Activated T-helper 2 cell treated with anti-CD3 and anti-CD28 coated beads, Interferon-gamma antibody, Interleukin-2, Interleukin-4, amounts not matched to agents 10 μg/mL and 5 μg/mL and 100 μg/mL, durations not matched to agents 14 hours and 24 hours and 36 hours (primary cell): Measurements from ENCODE around the gene MRE11. TPM values are rescaled to one million over a fixed set of nuclear protein-coding genes. Genes with fewer than 3 reads are reported as not detected.
"Not testable (repeated sequence)": the region's sequence is repeated elsewhere in the genome, so short reads cannot be mapped to it uniquely, and the experiment has no call there.

ENCODE experiments used
- DNase-seq: peaks from one replicate; pipeline ENCODE4 v3.0.0; 2021; ENCODE audit warnings: low spot score
- H3K27ac Mint-ChIP-seq: one replicate; pipeline ENCODE4 v1.8.0; 2021; ENCODE audit warnings: mixed read lengths
- H3K27me3 Mint-ChIP-seq: one replicate; pipeline ENCODE4 v1.8.0; 2021; ENCODE audit warnings: low read depth, mixed read lengths
- H3K36me3 Mint-ChIP-seq: one replicate; pipeline ENCODE4 v1.8.0; 2021; ENCODE audit warnings: low read depth, mixed read lengths
- H3K4me1 Mint-ChIP-seq: one replicate; pipeline ENCODE4 v1.8.0; 2021; ENCODE audit warnings: low read depth, mixed read lengths
- H3K4me3 Mint-ChIP-seq: one replicate; pipeline ENCODE4 v1.8.0; 2021; ENCODE audit warnings: low read depth, mild to moderate bottlenecking, moderate library complexity, mixed read lengths
- H3K9me3 Mint-ChIP-seq: one replicate; pipeline ENCODE4 v1.8.0; 2021; ENCODE audit warnings: mixed read lengths
- intact Hi-C: fragments of 100-400 bp; cut with micrococcal nuclease; formaldehyde crosslinking; loops from one replicate; pipeline ENCODE4 v1.15.1; 2023
- total RNA-seq: library from RNA; stranded (reverse); gene quantifications from 2 replicates; pipeline ENCODE4 v1.2.3, GENCODE V29; 2022

Gene MRE11
- total RNA-seq, 1 donor from 2014 or later: 45.8 TPM

DNA sequence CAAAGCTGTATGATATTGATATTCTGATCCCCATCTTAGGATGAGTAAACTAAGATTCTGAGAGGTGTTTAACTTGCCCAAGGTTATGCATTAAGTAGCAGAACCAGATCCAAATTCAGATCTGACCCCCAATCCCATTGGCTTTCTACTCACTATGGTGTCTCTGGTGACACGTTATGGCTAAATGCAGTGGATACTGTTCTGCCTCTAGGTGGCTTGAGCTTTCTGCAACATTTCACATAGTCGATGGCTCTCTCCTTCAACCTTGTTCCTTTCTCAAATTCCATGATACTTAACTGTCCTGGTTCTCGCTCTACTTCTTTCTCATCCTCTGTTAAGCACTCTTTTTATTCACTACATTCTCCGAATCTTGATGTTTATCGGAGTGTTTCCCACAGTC, 28.0 kb upstream of the MRE11 start:
- intact Hi-C loops: no loop called here

DNA sequence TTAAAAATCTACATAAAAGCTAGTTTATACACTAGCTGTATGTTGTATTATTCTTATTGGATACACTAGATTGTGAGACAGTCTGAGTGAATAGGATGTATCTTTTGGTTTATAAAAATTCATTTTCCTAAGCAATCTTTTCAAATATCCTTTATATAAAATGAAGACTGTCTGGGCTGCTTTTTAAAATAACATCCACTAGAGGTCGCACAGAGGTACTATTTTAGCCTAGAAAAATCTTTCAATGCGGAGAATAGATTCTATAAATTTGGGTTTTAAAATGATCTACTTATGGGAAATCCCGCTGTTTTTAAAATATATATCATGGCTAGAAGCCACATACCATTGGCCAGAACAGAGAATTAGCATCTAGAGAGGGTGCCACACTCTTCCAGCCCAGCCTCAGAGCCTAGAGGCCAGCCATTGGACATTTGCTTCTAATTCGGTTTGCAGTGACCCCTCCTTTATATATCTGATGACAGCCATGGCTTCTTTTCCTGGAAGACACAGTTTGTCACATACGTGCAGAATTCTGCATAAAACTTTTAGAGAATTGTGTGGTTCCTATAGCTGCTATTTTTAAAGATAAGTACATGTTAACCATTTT, 25.9 kb upstream of the MRE11 start:
- H3K4me1 Mint-ChIP-seq: no peaks in the 10 kb centered on the region
- no peak overlapping the region for H3K4me3 Mint-ChIP-seq
- intact Hi-C loops: loop anchor here (1.0 kb wide), 2 partner anchors 84 to 378 kb away; no protein-coding TSS in a partner anchor
- H3K27ac Mint-ChIP-seq: no peak overlapping the region
- no peaks in the 10 kb centered on the region for H3K36me3 Mint-ChIP-seq
- DNase-seq: no peak
- H3K27me3 Mint-ChIP-seq: peaks cover 32% of the 10 kb centered on the region
- no peaks in the 10 kb centered on the region for H3K9me3 Mint-ChIP-seq

More for the DNA sequence above, 28.0 kb upstream of the MRE11 start:
- Mint-ChIP-seq H3K36me3 (no peaks in the 10 kb centered on the region), H3K4me1 (no peaks in the 10 kb centered on the region), H3K4me3 (no peak overlapping the region), H3K27me3 (peaks cover 24% of the 10 kb centered on the region), H3K27ac (no peak overlapping the region), H3K9me3 (no peaks in the 10 kb centered on the region)
- DNase-seq: no peak

DNA sequence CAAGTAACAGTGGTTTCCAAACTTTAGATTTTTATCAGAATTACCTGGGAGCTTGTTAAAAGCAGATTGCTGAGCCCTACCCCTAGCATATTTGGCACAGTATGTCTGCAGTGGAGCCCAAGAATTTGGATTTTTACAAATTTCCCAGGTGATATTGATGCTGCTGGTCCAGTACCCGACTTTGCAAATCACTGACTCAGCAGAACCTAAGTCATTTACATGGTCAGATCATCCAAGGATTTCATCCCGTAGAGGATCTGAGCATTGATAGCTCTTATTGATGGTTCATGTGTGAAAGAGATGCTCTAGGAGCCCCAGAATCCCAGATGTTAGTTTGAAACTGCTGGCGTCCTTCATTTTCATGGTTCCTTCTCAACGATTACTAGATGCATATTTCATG, 24.7 kb upstream of the MRE11 start:
- no peaks in the 10 kb centered on the region for H3K36me3 Mint-ChIP-seq
- H3K4me3 Mint-ChIP-seq: no peak overlapping the region
- H3K27me3 Mint-ChIP-seq: peaks cover 28% of the 10 kb centered on the region
- intact Hi-C loops: no loop called here
- no peaks in the 10 kb centered on the region for H3K9me3 Mint-ChIP-seq
- DNase-seq: no peak
- no peak overlapping the region for H3K27ac Mint-ChIP-seq
- no peaks in the 10 kb centered on the region for H3K4me1 Mint-ChIP-seq

DNA sequence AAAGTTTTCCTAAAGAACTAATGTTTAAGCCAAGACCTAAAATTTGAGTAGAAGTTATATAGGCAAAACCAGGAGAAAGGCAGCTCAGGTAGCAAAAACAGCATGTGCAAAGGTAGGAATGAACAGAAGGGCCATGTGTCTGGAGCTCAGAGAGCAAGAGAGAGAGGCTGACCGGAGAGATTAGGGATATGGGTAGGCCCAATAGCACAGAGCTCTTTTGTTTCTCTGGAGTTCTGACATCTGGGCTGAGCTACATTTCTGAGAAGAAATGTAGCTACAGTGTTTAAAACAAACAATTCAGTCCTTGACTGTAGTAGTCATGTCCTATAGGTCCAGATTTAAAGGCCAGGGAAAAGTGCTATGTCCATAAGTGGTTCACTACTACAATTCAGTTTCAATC, 23.1 kb upstream of the MRE11 start:
- no peak overlapping the region for H3K27ac Mint-ChIP-seq
- no peak overlapping the region for H3K4me3 Mint-ChIP-seq
- no peaks in the 10 kb centered on the region for H3K36me3 Mint-ChIP-seq
- H3K9me3 Mint-ChIP-seq: no peaks in the 10 kb centered on the region
- peaks cover 12% of the 10 kb centered on the region for H3K4me1 Mint-ChIP-seq
- DNase-seq: no peak
- intact Hi-C loops: no loop called here
- peaks cover 38% of the 10 kb centered on the region for H3K27me3 Mint-ChIP-seq

DNA sequence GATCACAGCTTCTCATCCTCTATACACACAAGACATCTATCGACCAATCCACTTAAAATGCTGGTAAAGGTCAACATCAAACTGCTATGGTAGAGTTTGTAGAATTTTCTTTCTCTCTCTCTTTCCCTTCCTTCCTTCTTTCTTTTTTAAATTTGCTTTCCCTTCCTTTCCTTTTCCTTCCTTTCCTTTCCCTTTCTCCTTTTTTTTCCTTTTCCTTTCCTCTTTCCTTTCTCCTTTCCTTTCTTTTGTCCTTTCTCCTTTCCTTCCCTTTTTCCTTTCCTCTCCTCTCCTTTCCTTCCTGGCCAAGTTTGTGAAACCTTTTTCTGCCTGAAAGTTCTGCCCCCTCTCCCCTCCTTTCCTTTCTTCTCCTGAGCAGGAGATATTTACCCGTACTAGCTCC, 21.8 kb upstream of the MRE11 start:
- peaks cover 49% of the 10 kb centered on the region for H3K27me3 Mint-ChIP-seq
- H3K4me3 Mint-ChIP-seq: no peak overlapping the region
- no peak overlapping the region for H3K27ac Mint-ChIP-seq
- intact Hi-C loops: no loop called here
- H3K36me3 Mint-ChIP-seq: no peaks in the 10 kb centered on the region
- no peak for DNase-seq
- H3K9me3 Mint-ChIP-seq: no peaks in the 10 kb centered on the region
- H3K4me1 Mint-ChIP-seq: peaks cover 12% of the 10 kb centered on the region

DNA sequence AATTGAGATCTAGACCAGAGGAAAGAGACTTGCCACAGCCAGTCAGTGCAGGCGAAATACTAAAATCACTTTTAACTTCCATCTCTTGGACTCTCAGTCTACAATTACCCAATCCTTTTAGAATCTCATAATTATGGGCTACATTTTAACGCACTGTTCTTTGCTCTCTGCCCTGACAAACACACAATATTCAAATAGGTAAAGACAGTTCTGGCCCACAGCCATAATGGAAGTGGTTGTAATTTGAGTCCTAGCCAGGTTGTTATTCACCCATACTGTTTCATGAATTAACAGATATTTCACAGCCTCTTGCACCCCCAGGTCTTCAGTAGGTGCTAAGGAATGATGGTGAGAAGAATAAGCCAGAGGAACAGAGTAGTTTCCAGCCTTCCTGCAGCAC, 19.4 kb upstream of the MRE11 start:
- Mint-ChIP-seq H3K9me3 (no peaks in the 10 kb centered on the region), H3K4me1 (peaks cover 12% of the 10 kb centered on the region), H3K27me3 (peaks cover 60% of the 10 kb centered on the region), H3K4me3 (no peak overlapping the region), H3K27ac (no peak overlapping the region), H3K36me3 (no peaks in the 10 kb centered on the region)
- intact Hi-C loops: loop anchor here (2.0 kb wide), 1 partner anchor 32 kb away; no protein-coding TSS in a partner anchor
- no peak for DNase-seq

DNA sequence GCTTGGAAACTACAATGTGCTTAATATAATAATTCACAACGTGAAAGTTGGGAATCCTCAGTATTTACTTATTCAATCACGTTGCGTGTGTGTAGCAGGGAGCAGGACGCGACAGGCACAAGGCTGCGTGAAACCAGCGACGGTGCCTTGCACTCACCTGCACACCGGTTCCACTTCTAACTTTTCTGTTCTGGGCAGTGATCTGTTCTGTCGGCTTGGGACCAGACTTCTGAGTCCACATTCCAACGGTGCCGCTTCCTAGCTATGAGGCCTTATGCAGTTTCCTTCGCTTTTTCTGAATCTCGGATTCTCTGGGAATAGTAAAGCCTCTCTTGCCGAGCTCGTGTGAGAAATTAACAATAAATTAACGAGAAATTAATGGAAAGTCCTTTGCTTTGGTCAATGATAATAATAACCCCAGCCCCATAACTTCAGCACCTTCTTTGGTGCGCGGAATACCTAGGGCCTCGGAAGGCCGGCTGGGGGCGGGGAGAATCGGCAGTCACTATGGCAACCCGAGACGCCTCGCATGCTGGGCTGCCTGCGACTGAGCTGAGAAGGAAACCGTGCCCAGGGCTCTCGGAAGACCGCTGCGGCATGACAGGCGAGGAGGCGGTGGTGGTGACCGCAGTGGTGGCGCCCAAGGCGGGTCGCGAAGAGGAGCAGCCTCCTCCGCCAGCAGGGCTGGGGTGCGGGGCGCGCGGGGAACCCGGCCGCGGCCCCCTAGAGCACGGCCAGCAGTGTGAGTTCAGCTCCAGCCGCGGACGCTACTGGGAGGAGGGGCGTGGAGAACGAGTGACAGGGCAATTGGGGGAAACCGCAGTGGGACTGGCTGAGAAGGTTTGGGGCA, 18.5 kb upstream of the MRE11 start, which contains the start of gene C11orf97:
Gene C11orf97 (plus strand): TSS at position 530 of the 850 bp plus-strand sequence. CDS start 68 bp downstream, at position 598.
- H3K9me3 Mint-ChIP-seq: no peaks in the 10 kb centered on the region
- no peaks in the 10 kb centered on the region for H3K36me3 Mint-ChIP-seq

DNA sequence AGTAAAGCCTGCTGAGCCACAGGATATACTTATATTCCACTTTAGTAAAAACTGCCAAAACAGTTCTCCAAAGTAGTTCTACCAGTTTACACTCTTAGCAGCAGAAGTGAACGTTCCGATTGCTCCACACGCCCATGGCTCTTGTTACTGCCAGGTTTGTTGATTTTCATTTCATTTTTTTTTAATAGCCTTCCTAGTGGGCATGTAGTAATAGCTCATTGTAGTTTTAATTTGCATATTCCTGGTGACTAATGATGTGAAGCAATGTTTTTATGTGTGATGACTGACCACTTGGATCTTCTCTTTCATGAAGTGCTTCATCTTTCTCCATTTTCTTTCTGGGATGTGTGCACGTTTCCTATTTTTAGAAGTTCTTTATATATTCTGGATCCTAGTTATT, 13.8 kb upstream of the MRE11 start:
- no peak overlapping the region for H3K4me3 Mint-ChIP-seq
- no peaks in the 10 kb centered on the region for H3K36me3 Mint-ChIP-seq
- intact Hi-C loops: no loop called here
- H3K9me3 Mint-ChIP-seq: no peaks in the 10 kb centered on the region
- DNase-seq: no peak
- peaks cover 6% of the 10 kb centered on the region for H3K4me1 Mint-ChIP-seq
- H3K27ac Mint-ChIP-seq: no peak overlapping the region
- peaks cover 33% of the 10 kb centered on the region for H3K27me3 Mint-ChIP-seq

More for the DNA sequence above, 18.5 kb upstream of the MRE11 start, which contains the start of gene C11orf97:
- H3K4me3 Mint-ChIP-seq: peak within 1 kb of the TSS; percentile 50
- H3K27ac Mint-ChIP-seq: no peak within 1 kb of the TSS
- intact Hi-C loops: loop anchor here (2.0 kb wide), 1 partner anchor 33 kb away; no protein-coding TSS in a partner anchor
- peaks cover 62% of the 10 kb centered on the region for H3K27me3 Mint-ChIP-seq
- DNase-seq: peak; percentile 48
- peaks cover 12% of the 10 kb centered on the region for H3K4me1 Mint-ChIP-seq

DNA sequence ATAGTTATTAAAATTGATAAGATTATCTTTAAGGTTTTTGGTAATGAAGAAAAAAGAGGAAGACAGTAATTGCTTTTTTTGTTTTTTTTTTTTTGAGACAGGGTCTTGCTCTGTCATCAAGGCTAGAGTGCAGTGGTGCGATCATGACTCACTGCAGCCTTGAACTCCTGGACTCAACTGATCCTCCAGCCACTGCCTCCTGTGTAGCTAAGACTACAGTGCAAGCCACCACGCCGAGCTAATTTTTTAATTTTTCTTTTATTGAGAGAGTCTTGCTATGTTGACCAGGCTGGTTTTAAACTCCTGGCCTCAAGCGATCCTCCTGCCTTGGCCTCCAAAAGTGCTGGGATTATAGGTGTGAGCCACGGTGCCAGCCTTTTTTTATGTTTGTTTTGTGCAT, 12.9 kb upstream of the MRE11 start:
- DNase-seq, H3K36me3 Mint-ChIP-seq, intact Hi-C loops, H3K9me3 Mint-ChIP-seq, H3K4me3 Mint-ChIP-seq, H3K4me1 Mint-ChIP-seq, H3K27ac Mint-ChIP-seq: not testable (repeated sequence)
- H3K27me3 Mint-ChIP-seq: peaks cover 26% of the 10 kb centered on the region

DNA sequence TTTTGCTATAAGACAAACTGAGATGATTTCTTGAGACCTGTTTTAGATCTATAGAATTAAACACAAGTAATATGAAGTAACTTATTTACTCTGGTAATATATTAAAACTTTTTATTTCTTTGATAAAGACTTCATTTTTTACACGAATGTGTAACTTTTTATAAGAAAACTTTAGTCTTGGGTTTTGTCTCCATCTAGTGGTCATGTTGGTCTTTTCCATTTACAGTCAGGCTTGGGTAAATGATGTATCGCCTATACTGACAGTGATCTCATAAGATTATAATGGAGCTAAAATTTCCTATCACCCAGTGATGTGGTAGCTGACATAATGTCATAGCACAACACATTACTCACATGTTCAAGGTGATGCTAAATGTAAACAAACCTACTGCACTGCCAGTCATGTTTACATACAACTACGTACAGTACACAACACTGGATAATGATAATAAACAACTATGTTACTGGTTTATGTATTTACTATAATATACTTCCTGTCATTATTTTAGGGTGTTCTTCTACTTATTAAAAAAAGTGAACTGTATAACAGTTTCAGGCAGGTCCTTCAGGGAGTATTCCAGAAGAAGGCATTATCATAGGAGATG, 11.1 kb upstream of the MRE11 start:
- no peak for DNase-seq

DNA sequence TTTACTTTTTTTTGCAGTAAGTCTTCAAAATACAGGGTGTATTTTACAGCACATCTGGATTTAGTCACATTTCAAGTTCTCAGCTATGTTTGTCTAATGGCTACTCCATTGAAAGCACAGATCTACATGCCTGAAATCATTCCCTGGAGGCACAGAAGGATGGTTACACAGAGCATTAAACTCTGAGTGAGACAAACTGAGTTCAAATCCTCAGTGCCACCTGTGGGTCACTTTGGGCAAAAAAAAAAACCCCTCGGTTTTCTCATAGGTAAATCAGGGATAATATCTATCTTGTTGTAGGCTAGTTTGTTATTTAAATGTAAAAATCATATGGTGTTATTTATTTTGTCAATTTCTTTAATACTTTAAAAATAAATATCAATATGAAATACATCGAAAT, 7.9 kb upstream of the MRE11 start:
- Mint-ChIP-seq H3K9me3 (no peaks in the 10 kb centered on the region), H3K27ac (no peak overlapping the region), H3K4me3 (no peak overlapping the region), H3K27me3 (no peaks in the 10 kb centered on the region), H3K36me3 (peaks cover 41% of the 10 kb centered on the region), H3K4me1 (peaks cover 3% of the 10 kb centered on the region)
- intact Hi-C loops: loop anchor here (2.0 kb wide), 1 partner anchor 331 kb away; no protein-coding TSS in a partner anchor
- DNase-seq: no peak

More for the DNA sequence above, 11.1 kb upstream of the MRE11 start:
- peaks cover 12% of the 10 kb centered on the region for H3K36me3 Mint-ChIP-seq
- H3K4me3 Mint-ChIP-seq: no peak overlapping the region
- intact Hi-C loops: loop anchor here (1.0 kb wide), 3 partner anchors 179 to 609 kb away; no protein-coding TSS in a partner anchor
- H3K9me3 Mint-ChIP-seq: no peaks in the 10 kb centered on the region
- no peak overlapping the region for H3K27ac Mint-ChIP-seq
- peaks cover 13% of the 10 kb centered on the region for H3K27me3 Mint-ChIP-seq
- no peaks in the 10 kb centered on the region for H3K4me1 Mint-ChIP-seq

DNA sequence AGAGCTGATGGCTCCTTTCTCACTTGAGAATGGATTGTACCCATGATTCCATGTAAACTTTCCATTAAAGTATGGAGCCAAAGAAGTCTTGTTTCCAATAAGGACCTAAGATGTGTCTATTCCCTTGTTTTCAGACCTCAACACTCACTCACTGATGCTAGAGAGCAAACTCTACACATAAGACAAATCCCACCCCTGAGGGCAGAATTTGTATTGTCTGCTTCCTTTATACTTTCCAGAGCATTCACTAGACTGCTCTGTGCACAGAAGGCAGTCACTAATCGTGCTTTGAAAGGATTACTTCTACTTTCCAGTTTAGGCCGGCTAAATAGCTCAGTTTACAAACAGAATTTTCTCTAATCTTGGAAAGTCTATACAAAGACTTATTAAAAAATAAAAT, 6.5 kb upstream of the MRE11 start:
- Mint-ChIP-seq H3K27ac (no peak overlapping the region), H3K36me3 (peaks cover 44% of the 10 kb centered on the region), H3K27me3 (no peaks in the 10 kb centered on the region), H3K4me1 (peaks cover 6% of the 10 kb centered on the region), H3K4me3 (no peak overlapping the region), H3K9me3 (no peaks in the 10 kb centered on the region)
- intact Hi-C loops: loop anchor here (2.0 kb wide), 1 partner anchor 329 kb away; no protein-coding TSS in a partner anchor
- DNase-seq: no peak
